Liver (tissue), 3 donors: ENCODE data around the gene PLTP.

Source experiments
- CTCF ChIP-seq: fragments of 150-350 bp; IDR thresholded peaks from 2 replicates; pipeline ENCODE4 v1.5.1; 2017; ENCODE audit warnings: improper control_type of control experiment, low read depth, low read length; ENCODE audit not compliant: missing input control
- EGR1 ChIP-seq, 2 donors: IDR thresholded peaks; 2 replicates each; pipeline ENCODE4 v1.6.1; 2016 to 2018; ENCODE audit warnings: antibody characterized with exemption in 2 of 2, low read depth in 2 of 2
- FOXA1 ChIP-seq: IDR thresholded peaks from 2 replicates; pipeline ENCODE4 v1.6.1; 2016; ENCODE audit warnings: antibody characterized with exemption
- GABPA ChIP-seq, 2 donors: IDR thresholded peaks in 1 of 2; conservative IDR thresholded peaks in 1 of 2; 2 replicates each; pipeline ENCODE4 v1.6.1; 2016; ENCODE audit warnings: antibody characterized with exemption in 2 of 2, mild to moderate bottlenecking in 1 of 2, moderate library complexity in 1 of 2
- RAD21 ChIP-seq, 2 donors: IDR thresholded peaks; 2 replicates each; pipeline ENCODE4 v1.6.1; 2016; ENCODE audit warnings: antibody characterized with exemption in 2 of 2, mild to moderate bottlenecking in 2 of 2
- TAF1 ChIP-seq: conservative IDR thresholded peaks from 2 replicates; pipeline ENCODE4 v1.6.1; 2016; ENCODE audit warnings: antibody characterized with exemption, mild to moderate bottlenecking
- YY1 ChIP-seq: IDR thresholded peaks from 2 replicates; pipeline ENCODE4 v1.6.1; 2016; ENCODE audit warnings: antibody characterized with exemption, mild to moderate bottlenecking
- donor health status: healthy.
- donor health status: healthy.

GRCh38 chr20:45859916-45860315 is 52.0 kb downstream of the PLTP start:
- no peak for TF ChIP-seq CTCF
- no peak for TF ChIP-seq GABPA (IDR thresholded peaks at IDR 0.05 in 1 of 2, conservative IDR thresholded peaks at IDR 0.05 in 1 of 2)
- no peak for TF ChIP-seq EGR1 (IDR thresholded peaks at IDR 0.05; ENCODE audit: low read depth in 2 of 2)
- TF ChIP-seq FOXA1: no peak
- no peak for TF ChIP-seq TAF1
- TF ChIP-seq YY1: no peak
- no peak for TF ChIP-seq RAD21 (IDR thresholded peaks at IDR 0.05)
